NCI-H1930 (cell line): ENCODE data around the gene ZNF835.
"Not testable (repeated sequence)": the region's sequence is repeated elsewhere in the genome, so short reads cannot be mapped to it uniquely, and the experiment has no call there.

Source experiments
- DNase-seq, 2 experiments: peaks; one replicate each; lab custom pipeline; 2025; lab: John Stamatoyannopoulos, UW

The ZNF835 gene

GRCh38 chr19:56671613-56671994 lies at the start of gene ZNF835:
TSS of gene ZNF835 (minus strand) at chr19:56671757. CDS start at chr19:56665198, 6,559 bp downstream.
- DNase-seq = peak; percentile 89 to 97

- peak; percentile 38 to 61 for DNase-seq
Measured at GRCh38 chr19:56720281-56720680, 48.7 kb upstream of the ZNF835 start.

- no peak for DNase-seq
Measured at GRCh38 chr19:56718231-56718630, 46.7 kb upstream of the ZNF835 start.

GRCh38 chr19:56712611-56713276 lies 41.2 kb upstream of the ZNF835 start:
- peak; percentile 34 to 64 for DNase-seq

- no peak for DNase-seq
Measured at GRCh38 chr19:56710437-56710836, 38.9 kb upstream of the ZNF835 start.

- no peak for DNase-seq
Measured at GRCh38 chr19:56707821-56708220, 36.3 kb upstream of the ZNF835 start.

- no peak for DNase-seq
Measured at GRCh38 chr19:56705939-56706338, 34.4 kb upstream of the ZNF835 start.

GRCh38 chr19:56701895-56702294 lies 30.3 kb upstream of the ZNF835 start:
- DNase-seq = no peak

- DNase-seq = no peak
Measured at GRCh38 chr19:56699552-56699951, 28.0 kb upstream of the ZNF835 start.

- peak in 1 of 2 experiments; percentile 21 for DNase-seq
Measured at GRCh38 chr19:56692206-56692895, 20.8 kb upstream of the ZNF835 start.

GRCh38 chr19:56690670-56691069 lies 19.1 kb upstream of the ZNF835 start:
- DNase-seq = no peak

GRCh38 chr19:56689198-56689597 lies 17.6 kb upstream of the ZNF835 start:
- DNase-seq = no peak

- DNase-seq = no peak
Measured at GRCh38 chr19:56687031-56687430, 15.5 kb upstream of the ZNF835 start.

- DNase-seq = no peak
Measured at GRCh38 chr19:56683116-56683515, 11.6 kb upstream of the ZNF835 start.

- no peak for DNase-seq
Measured at GRCh38 chr19:56681702-56682101, 10.1 kb upstream of the ZNF835 start.

- DNase-seq = no peak
Measured at GRCh38 chr19:56678205-56678604, 6.6 kb upstream of the ZNF835 start.

- DNase-seq = not testable (repeated sequence)
Measured at GRCh38 chr19:56672610-56673009, 1.1 kb upstream of the ZNF835 start.

GRCh38 chr19:56670961-56671612 lies 470 bp downstream of the ZNF835 start:
- DNase-seq = no peak

- no peak for DNase-seq
Measured at GRCh38 chr19:56670401-56670960, 1.1 kb downstream of the ZNF835 start.

GRCh38 chr19:56668676-56669075 lies 2.9 kb downstream of the ZNF835 start:
- no peak for DNase-seq

GRCh38 chr19:56667311-56667870 lies 4.2 kb downstream of the ZNF835 start:
- no peak for DNase-seq

GRCh38 chr19:56664511-56664910 lies 7.0 kb downstream of the ZNF835 start:
- no peak for DNase-seq
